GM18507 (cell line): ENCODE measurements around the gene BCL2L2.
"Not testable (repeated sequence)": the region's sequence is repeated elsewhere in the genome, so short reads cannot be mapped to it uniquely, and the experiment has no call there.

Experiments used
- DNase-seq: peaks from one replicate; pipeline ENCODE4 v3.0.0; 2011; ENCODE audit warnings: low read depth; ENCODE audit not compliant: insufficient read length; ENCODE audit errors: extremely low spot score
- FAIRE-seq: peaks from 2 replicates; lab custom pipeline; 2011; peaks lifted over from hg19 to GRCh38; lab: Jason Lieb, UNC

The BCL2L2 gene

DNA sequence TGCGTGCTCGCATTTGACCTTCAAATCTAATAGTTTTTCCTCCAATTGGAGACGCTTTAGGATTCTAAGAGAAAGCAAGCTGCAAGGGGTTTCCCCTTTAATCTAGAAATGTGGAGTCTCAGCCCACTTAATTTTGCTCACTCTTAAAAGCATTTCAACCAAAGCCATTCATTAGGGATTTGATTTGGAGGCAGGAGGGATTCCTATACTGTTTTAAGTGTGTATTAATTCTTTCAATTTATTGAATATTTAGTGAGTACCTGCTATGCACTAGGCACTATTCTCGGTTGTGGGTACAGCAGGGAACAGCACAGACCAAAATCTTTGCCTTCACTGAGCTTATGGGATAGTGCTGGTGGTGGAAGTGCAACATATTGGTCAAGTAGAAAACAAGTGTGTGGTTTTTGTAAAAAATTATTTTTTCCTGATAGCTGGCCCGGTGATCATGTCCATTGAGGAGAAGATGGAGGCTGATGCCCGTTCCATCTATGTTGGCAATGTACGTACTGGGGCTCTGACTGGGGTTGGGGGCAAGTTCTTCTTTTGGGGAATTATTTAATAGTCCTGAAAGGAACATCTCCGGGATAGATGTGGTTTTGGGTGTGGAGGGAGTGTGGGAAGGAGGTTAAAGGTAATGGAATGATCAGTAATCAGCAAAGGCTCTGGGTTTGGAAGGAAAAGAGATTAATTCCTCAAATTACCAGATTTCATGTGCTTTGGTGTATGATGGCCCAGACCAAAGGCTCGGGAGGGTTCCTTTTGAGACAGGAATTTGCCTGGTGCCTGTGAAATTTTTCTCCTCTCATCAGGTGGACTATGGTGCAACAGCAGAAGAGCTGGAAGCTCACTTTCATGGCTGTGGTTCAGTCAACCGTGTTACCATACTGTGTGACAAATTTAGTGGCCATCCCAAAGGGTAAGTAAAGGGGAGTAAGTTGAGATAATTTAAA is 16.2 kb downstream of the BCL2L2 start:
- FAIRE-seq: no peak
- DNase-seq: no peak

GRCh38 chr14:23323838-23324454 is 17.3 kb downstream of the BCL2L2 start:
- FAIRE-seq (no peak), DNase-seq (no peak)

DNA sequence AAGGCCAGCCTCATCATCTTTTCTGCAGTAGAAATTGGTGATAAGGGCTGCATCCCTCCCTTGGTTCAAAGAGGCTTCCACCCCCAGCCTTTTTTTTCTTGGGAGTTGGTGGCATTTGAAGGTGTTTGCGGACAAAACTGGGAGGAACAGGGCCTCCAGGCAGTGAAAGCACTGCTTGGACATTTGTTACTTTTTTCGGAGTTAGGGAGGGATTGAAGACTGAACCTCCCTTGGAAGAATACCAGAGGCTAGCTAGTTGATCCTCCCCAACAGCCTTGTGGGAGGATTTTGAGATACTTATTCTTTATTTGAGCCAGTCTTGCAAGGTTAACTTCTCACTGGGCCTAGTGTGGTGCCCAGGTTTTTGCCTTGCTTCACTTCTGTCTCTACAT is 17.8 kb downstream of the BCL2L2 start:
- FAIRE-seq (no peak), DNase-seq (no peak)

- DNase-seq (no peak), FAIRE-seq (no peak)
These were observed 18.4 kb downstream of the BCL2L2 start for GRCh38 chr14:23324993-23325392.

DNA sequence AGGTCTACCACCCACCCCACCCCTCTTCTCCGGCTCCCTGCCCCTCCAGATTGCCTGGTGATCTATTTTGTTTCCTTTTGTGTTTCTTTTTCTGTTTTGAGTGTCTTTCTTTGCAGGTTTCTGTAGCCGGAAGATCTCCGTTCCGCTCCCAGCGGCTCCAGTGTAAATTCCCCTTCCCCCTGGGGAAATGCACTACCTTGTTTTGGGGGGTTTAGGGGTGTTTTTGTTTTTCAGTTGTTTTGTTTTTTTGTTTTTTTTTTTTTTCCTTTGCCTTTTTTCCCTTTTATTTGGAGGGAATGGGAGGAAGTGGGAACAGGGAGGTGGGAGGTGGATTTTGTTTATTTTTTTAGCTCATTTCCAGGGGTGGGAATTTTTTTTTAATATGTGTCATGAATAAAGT is 19.1 kb downstream of the BCL2L2 start:
- FAIRE-seq, DNase-seq: not testable (repeated sequence)

DNA sequence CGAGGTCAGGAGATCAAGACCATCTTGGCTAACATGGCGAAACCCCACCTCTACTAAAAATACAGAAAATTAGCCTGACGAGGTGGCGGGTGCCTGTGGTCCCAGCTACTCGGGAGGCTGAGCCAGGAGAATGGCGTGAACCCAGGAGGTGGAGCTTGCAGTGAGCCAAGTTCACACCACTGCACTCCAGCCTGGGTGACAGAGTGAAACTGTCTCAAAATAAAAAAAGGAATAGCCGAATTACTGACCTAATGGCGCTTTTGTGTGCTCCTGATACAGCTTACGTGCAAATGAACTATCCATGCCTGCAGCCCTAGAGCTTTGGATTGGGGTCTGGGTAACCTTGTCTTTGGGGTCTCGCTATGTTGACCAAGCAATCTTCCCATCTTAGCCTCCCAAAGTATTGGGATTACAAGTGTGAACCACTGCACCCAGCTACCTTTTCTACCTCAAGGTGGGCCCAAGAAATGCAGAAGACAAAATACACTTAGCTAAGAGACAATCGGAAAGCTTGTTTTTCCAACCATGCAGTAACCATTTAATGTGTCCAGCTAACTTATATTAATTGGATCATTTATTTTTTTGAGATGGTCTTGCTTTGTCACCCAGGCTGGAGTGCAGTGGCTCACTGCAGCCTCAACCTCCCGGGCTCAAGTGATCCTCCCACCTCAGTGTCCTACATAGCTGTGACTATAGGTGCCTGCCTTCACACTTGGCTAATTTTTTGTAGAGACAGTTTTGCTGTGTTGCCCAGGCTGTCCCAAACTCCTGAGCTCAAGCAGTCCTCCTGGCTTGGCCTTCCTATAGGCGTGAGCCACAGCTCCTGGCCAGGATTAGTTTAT is 20.1 kb downstream of the BCL2L2 start:
- DNase-seq: no peak
- FAIRE-seq: no peak

GRCh38 chr14:23327947-23328744 is 21.5 kb downstream of the BCL2L2 start:
- DNase-seq (peak; percentile 46), FAIRE-seq (peak; percentile 68)

GRCh38 chr14:23335623-23336022 is 29.0 kb downstream of the BCL2L2 start:
- DNase-seq: no peak
- FAIRE-seq: no peak

DNA sequence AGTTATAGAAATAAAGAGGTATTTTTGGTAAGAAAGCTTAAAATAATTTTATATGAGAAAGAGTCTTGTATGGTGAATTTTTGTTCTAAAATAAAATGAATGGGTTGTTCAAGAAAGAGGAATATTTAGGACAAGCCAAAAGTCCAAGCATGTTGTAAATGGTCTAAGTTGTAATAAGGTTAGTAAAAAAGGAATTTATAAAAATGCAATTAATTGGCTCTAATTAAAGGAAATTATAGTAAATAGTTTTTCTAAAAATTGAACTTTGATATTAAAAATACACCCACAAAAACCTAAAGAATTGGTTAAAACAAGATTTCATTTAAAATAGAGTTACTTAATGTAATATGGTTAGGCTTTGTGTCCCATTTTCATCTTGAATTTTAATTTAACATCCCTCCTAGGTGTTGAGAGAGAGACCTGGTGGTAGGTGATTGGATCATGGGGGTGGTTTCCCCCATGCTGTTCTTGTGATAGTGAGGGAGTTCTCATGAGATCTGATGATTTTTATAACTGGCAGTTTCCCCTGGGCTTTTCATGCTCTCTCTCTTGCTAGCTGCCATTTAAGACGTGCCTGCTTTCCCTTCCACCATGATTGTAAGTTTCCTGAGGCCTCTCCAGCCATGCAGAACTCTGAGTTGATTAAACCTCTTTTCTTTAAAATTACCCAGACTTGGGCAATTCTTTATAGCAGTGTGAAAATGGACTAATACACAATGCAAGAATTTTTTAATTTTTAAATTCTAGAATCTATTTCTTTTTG is 33.1 kb downstream of the BCL2L2 start:
- DNase-seq (no peak), FAIRE-seq (no peak)

DNA sequence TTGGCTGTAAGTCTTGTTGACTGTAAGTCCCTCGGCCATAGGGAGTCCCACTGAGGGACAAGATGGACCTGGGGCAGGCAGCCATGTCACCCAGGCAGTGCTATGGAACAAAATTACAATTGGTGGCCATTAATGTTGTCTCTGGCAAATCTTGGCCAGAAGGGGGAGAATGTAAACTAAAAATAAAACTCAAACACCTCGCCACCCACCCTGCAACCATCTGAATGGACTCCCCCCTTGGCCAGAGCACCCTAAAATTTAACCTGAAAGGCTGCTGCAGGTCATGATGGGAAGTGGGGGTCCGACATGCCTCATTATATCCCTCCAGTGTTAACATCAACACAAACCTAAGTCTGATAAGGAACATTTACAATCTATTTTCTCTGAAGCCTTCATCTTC is 37.8 kb downstream of the BCL2L2 start:
- FAIRE-seq: no peak
- DNase-seq: no peak

- DNase-seq (no peak), FAIRE-seq (no peak)
These were observed 39.5 kb downstream of the BCL2L2 start for GRCh38 chr14:23345987-23346692.

DNA sequence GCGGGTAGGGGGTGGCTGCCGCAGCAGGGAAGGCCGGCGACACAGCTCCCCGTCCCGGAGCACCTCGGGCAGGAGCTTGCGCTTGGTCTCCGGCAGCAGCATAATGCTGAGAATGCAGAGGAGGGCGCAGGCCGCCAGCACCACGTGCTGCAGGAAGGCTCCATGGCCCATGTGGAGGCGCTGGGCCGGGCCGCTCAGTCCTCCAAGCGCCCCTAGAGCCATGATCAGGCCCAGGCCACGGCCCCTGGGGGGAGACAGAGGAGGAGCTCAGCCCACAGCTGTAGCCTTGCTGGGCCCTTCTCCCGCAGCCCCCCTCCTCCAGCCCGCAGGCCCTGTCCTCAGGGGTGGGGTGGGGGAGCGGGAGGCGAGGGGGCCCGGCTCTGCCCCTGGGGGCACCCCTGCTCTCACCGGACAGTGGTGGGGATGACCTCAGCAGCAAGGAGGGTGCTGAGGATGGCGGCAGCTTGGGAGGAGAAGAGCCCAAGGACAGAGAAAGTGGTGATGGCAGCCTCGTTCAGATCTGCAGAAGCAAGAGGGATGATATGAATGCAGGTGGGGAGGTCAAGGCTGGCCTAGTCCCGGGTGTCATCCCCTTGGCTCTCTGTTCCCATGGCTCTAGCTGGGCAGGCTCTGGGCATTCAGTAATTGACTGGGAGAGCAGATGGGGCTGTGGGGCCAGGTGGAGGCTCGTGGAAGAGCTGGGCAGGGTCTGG is 40.2 kb downstream of the BCL2L2 start:
- DNase-seq (no peak), FAIRE-seq (no peak)

DNA sequence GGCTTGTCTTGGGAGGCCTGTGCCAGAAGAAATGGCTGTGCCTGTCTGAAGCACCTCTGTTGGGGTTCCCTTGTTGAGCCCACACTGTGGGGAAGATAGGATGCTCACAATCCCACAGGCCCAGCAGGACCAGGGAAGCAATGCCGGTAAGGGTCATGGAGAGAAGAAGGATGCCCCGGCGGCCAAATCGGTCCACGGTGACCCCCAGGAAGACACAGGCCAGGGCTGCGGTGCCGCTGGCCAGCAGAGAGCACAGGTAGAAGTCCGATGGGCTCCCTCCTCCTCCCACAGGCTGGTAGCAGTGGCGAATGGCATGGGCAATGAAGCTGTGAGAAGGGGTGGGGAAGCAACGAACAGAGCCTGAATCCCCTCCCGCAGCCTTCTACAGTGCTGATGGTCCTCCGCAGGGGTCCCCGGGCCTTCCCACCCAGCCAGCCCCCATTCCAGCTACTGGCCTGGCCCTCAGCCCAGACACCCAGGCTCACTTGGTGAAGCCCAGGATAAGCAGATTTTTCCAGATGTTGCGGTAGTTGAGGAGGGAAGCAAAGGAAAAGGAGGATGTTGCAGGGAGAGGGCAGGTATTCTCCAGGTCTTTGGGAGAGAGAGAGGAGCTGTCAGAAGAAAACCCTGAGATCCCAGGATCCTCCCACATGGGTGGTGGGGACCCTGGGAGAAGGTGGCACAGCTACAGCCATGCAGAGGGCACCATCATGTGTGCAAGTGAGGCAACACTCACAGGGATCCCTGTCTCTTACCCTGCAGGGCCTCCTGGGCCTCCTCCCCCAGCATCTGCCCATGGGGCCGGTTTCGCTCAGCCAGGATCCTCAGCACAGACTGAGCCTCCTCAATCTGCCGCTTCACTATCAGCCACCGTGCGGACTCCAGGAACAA is 41.0 kb downstream of the BCL2L2 start:
- DNase-seq (no peak), FAIRE-seq (no peak)

- FAIRE-seq: no peak
- DNase-seq: no peak
These were observed 41.6 kb downstream of the BCL2L2 start for GRCh38 chr14:23348297-23348655.

- FAIRE-seq (no peak), DNase-seq (no peak)
These were observed 42.7 kb downstream of the BCL2L2 start for GRCh38 chr14:23349156-23349845.
